Naive thymus-derived CD4-positive, alpha-beta T cell (primary cell): ENCODE measurements around the gene TMEM260. TPM values are rescaled to one million over a fixed set of nuclear protein-coding genes. Genes with fewer than 3 reads are reported as not detected.

Experiments used
- polyA plus RNA-seq, 2 donors: library from polyadenylated mRNA; unstranded; fragments of 300-500 nt; fragmentation: Illumina TruSeq; gene quantifications; one replicate each; pipeline ENCODE4 v1.2.3, GENCODE V29; 2021
- total RNA-seq, 6 experiments: library from RNA in 5 of 6; stranded (reverse) in 5 of 6; gene quantifications; 1 replicate in 5 of 6; 2 replicates in 1 of 6; pipeline ENCODE4 v1.2.3 and lab custom pipeline; 2021 to 2026

The TMEM260 gene
- total and polyA plus RNA-seq, 7 experiments from 2014 or later = 9.8 to 39.0 (median 23.4) TPM

Other genes starting within 250 kb of the TMEM260 start
- not detected for gene OTX2, start 230.7 kb downstream of the TMEM260 start, total RNA-seq
- gene OTX2, start 230.7 kb downstream of the TMEM260 start, polyA plus RNA-seq = not detected